Measurements from ENCODE around the gene ARHGAP18.

- TF ChIP-seq EP300 (IDR thresholded peaks at IDR 0.05; ENCODE audit: borderline replicate concordance): no peak
- TF ChIP-seq, protein P1, sequence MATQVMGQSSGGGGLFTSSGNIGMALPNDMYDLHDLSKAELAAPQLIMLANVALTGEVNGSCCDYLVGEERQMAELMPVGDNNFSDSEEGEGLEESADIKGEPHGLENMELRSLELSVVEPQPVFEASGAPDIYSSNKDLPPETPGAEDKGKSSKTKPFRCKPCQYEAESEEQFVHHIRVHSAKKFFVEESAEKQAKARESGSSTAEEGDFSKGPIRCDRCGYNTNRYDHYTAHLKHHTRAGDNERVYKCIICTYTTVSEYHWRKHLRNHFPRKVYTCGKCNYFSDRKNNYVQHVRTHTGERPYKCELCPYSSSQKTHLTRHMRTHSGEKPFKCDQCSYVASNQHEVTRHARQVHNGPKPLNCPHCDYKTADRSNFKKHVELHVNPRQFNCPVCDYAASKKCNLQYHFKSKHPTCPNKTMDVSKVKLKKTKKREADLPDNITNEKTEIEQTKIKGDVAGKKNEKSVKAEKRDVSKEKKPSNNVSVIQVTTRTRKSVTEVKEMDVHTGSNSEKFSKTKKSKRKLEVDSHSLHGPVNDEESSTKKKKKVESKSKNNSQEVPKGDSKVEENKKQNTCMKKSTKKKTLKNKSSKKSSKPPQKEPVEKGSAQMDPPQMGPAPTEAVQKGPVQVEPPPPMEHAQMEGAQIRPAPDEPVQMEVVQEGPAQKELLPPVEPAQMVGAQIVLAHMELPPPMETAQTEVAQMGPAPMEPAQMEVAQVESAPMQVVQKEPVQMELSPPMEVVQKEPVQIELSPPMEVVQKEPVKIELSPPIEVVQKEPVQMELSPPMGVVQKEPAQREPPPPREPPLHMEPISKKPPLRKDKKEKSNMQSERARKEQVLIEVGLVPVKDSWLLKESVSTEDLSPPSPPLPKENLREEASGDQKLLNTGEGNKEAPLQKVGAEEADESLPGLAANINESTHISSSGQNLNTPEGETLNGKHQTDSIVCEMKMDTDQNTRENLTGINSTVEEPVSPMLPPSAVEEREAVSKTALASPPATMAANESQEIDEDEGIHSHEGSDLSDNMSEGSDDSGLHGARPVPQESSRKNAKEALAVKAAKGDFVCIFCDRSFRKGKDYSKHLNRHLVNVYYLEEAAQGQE (IDR thresholded peaks at IDR 0.05; ENCODE audit: low read depth): no peak
- no peak for TF ChIP-seq CEBPB (IDR thresholded peaks at IDR 0.05)
- no peak for TF ChIP-seq RAD21 (IDR thresholded peaks at IDR 0.05; ENCODE audit: low read depth)
- TF ChIP-seq, protein P2, sequence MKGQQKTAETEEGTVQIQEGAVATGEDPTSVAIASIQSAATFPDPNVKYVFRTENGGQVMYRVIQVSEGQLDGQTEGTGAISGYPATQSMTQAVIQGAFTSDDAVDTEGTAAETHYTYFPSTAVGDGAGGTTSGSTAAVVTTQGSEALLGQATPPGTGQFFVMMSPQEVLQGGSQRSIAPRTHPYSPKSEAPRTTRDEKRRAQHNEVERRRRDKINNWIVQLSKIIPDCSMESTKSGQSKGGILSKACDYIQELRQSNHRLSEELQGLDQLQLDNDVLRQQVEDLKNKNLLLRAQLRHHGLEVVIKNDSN (IDR thresholded peaks at IDR 0.05): no peak
- no peak for TF ChIP-seq EGR1 (IDR thresholded peaks at IDR 0.05)
- TF ChIP-seq YY1 (IDR thresholded peaks at IDR 0.05; ENCODE audit: low read depth): no peak
- TF ChIP-seq, protein P3, sequence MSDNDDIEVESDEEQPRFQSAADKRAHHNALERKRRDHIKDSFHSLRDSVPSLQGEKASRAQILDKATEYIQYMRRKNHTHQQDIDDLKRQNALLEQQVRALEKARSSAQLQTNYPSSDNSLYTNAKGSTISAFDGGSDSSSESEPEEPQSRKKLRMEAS (IDR thresholded peaks at IDR 0.05): no peak
- no peak for TF ChIP-seq NFIC (IDR thresholded peaks at IDR 0.05)
- no peak for TF ChIP-seq TCF12 (IDR thresholded peaks at IDR 0.05; ENCODE audit: low read depth)
- no peak for TF ChIP-seq TAF1 (IDR thresholded peaks at IDR 0.05; ENCODE audit: low read depth)
- TF ChIP-seq CREB1 (IDR thresholded peaks at IDR 0.05; ENCODE audit: low read depth): no peak
- no peak for TF ChIP-seq FOXM1 (IDR thresholded peaks at IDR 0.05; ENCODE audit: borderline replicate concordance, low read depth)
- no peak for TF ChIP-seq TEAD4 (IDR thresholded peaks at IDR 0.05)
Observed at GRCh38 chr6:129609635-129610034, 100.3 kb downstream of the ARHGAP18 start.
